Epithelial cell of esophagus (primary cell): ENCODE data around the gene CACNA1H.

Source experiments
- DNase-seq: peaks from one replicate; pipeline ENCODE4 v3.0.0; 2010; ENCODE audit warnings: low read depth
- H3K4me3 ChIP-seq: 2 replicates; pipeline ENCODE4 v1.5.1; 2011; ENCODE audit warnings: mild to moderate bottlenecking, low read length, control low read depth
- CTCF ChIP-seq: IDR thresholded peaks from 2 replicates; pipeline ENCODE4 v1.5.1; 2011; ENCODE audit warnings: low read depth, mild to moderate bottlenecking, low read length, control low read depth, inconsistent platforms; ENCODE audit not compliant: insufficient read depth; ENCODE audit errors: missing control alignments

Gene CACNA1H

GRCh38 chr16:1165511-1165910 is 12.6 kb downstream of the CACNA1H start:
- TF ChIP-seq CTCF = no peak
- no peak for DNase-seq
- no peak overlapping the region for H3K4me3 ChIP-seq

- no peak for DNase-seq
- TF ChIP-seq CTCF = no peak
- H3K4me3 ChIP-seq = no peak overlapping the region
Observed at GRCh38 chr16:1167276-1168107, 14.6 kb downstream of the CACNA1H start.

GRCh38 chr16:1168837-1169236 is 15.9 kb downstream of the CACNA1H start:
- no peak for DNase-seq
- TF ChIP-seq CTCF = no peak
- H3K4me3 ChIP-seq = no peak overlapping the region

GRCh38 chr16:1169285-1170075 is 16.6 kb downstream of the CACNA1H start:
- no peak for TF ChIP-seq CTCF
- no peak for DNase-seq
- no peak overlapping the region for H3K4me3 ChIP-seq

GRCh38 chr16:1170076-1170418 is 17.1 kb downstream of the CACNA1H start:
- DNase-seq = no peak
- H3K4me3 ChIP-seq = no peak overlapping the region

GRCh38 chr16:1171001-1171400 is 18.1 kb downstream of the CACNA1H start:
- no peak overlapping the region for H3K4me3 ChIP-seq
- TF ChIP-seq CTCF = no peak
- DNase-seq = no peak

More at GRCh38 chr16:1170076-1170418, 17.1 kb downstream of the CACNA1H start:
- no peak for TF ChIP-seq CTCF

GRCh38 chr16:1171854-1172428 is 19.0 kb downstream of the CACNA1H start:
- TF ChIP-seq CTCF = no peak
- no peak for DNase-seq

More at GRCh38 chr16:1171854-1172428, 19.0 kb downstream of the CACNA1H start:
- H3K4me3 ChIP-seq = no peak overlapping the region
